CD4-positive, alpha-beta T cell treated with Interleukin-10 for 1 hour (primary cell): ENCODE data around the gene EPO.
"Not testable (repeated sequence)": the region's sequence is repeated elsewhere in the genome, so short reads cannot be mapped to it uniquely, and the experiment has no call there.

Experiments used
- DNase-seq: peaks from one replicate; pipeline ENCODE4 v3.0.0-alpha.2; 2020

The EPO gene

DNA sequence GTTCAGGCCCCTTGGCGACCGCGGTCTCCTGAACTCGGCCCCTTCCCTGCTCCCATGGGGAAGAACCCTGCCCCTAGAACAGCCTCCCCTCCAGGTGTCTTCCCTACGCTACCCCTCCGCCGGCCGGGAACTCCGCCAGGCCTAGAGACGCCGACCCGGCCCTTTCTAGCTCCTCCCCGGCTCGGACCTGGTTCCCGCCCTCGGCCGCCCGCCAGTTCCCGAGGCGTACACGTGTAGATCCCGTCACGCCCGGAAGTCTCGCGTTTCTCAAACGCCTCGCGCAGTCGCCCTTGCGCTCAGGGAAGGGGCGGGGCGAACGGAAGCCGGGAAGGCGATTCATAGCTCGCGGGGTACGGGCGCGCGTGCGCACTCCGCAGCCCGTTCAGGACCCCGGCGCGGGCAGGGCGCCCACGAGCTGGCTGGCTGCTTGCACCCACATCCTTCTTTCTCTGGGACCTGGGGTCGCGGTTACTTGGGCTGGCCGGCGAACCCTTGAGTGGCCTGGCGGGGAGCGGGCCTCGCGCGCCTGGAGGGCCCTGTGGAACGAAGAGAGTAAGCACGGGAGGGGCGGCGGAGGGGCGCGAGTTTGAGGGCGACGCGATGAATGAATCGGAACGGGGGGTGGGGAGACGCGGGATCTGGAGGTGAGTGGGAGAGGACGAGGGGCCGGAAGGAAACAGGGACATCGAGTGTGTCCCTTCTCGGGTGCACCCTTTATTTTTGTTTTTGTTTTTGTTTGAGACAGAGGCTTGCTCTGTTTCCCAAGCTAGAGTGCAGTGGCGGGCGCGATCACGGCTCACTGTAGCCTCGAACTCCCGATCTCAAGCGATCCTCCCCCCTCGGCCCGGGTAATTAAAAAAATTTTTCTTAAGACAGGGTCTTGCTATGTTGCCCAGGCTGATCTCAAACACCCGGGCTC is 14.3 kb upstream of the EPO start, which contains the start of gene POP7:
Gene POP7 (plus strand): TSS at position 369 of the 919 bp plus-strand sequence. CDS start 710 bp downstream, outside the sequence.
- DNase-seq: peak; percentile 98

DNA sequence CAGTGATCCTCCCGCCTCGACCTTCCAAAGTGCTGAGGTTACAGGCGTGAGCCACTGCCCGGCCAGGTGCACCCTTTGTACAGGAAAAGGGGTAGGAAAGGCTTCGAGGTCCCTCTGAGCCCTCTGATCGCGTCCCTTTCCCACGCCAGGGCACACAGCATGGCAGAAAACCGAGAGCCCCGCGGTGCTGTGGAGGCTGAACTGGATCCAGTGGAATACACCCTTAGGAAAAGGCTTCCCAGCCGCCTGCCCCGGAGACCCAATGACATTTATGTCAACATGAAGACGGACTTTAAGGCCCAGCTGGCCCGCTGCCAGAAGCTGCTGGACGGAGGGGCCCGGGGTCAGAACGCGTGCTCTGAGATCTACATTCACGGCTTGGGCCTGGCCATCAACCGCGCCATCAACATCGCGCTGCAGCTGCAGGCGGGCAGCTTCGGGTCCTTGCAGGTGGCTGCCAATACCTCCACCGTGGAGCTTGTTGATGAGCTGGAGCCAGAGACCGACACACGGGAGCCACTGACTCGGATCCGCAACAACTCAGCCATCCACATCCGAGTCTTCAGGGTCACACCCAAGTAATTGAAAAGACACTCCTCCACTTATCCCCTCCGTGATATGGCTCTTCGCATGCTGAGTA is 13.5 kb upstream of the EPO start:
- DNase-seq: no peak

DNA sequence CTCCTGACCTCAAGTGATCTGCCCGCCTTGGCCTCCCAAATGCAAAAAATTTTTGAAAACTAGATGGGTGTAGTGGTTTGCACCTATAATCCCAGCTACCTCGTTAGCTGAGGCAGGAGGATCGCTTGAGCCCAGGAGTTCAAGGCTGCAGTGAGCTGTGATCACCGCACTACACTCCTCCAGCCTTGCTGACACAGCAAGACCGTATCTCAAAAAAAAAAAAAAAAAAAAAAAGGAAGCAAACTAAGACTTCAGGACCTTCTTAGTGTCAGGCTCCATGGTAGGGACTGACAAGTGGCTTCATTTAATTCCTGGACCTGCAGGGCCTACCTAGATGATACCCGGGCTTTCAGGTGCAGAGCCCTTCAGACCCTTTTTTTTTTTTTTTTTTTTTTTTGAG is 11.9 kb upstream of the EPO start:
- no peak for DNase-seq

DNA sequence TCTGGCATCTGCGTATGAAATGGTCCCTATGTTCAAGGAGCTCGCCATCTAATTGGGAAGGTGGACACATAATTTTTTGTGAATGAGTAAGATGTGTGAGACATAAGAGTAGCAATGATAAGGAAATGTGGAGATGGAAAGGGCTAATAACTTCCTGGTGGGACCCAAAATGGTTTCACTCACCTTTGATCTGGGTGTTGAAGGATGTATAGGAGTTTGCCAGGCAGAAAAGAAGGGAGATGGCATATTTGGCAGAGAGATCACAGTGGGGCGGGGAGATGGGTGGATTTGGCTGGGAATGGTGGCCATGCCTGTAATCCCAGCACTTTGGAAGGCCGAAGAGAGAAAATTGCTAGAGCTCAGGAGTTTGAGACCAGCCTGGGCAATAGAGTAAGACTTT is 9.8 kb upstream of the EPO start:
- DNase-seq: no peak

DNA sequence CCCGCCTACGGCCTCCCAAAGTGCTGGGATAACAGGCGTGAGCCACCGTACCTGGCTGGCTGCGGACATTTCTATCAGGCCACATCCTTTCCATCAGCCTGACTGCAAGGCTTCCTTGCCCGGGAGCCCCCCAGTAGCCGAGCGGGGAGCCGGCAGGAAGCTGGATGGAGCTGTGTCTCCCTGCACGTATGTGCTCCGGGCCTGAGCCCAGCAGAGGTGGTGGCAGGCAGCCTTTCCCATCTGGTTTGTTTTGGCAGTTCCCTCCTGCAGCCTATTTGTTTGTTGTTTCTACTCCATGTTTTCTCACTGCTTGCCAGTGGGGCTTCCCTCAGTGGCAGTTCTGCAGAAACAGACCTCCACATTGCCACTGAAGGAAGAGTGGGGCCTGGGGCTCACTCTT is 8.9 kb upstream of the EPO start:
- no peak for DNase-seq

DNA sequence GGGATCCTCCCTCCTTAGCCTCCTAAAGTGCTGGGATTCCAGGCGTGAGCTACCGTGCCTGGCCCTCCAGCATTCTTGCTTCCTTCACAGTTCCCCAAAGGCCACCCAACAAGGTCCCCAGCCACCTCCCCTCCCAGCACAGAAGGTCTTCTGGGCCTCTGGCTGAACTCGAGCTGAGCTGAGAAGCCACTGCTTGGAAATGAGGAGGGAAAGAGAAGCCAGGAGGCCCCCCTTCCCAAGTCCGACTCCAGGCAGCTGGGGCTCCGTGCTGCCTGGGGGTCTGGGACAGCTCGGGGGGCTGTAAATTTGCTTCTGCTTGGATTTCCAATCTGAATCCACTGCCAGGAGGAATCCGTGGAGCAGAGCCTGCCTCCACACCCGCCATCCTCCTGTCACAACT is 5.5 kb upstream of the EPO start:
- DNase-seq: no peak

DNA sequence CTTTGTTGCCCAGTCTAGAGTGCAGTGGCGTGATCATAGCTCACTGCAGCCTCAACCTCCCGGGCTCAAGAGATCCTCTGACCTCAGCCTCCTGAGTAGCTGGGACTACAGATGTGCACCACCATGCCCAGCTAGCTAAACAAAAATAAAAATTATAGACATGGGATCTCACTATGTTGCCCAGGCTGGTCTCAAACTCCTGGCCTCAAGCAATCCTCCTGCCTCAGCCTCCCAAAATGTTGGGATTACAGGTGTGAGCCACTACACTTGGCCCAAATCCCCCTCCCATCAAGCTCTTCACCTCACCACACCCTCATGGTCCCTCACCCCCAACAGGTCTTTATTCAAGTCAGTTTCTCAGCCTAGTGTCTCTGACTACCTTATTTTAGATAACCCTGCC is 3.2 kb upstream of the EPO start:
- not testable (repeated sequence) for DNase-seq

DNA sequence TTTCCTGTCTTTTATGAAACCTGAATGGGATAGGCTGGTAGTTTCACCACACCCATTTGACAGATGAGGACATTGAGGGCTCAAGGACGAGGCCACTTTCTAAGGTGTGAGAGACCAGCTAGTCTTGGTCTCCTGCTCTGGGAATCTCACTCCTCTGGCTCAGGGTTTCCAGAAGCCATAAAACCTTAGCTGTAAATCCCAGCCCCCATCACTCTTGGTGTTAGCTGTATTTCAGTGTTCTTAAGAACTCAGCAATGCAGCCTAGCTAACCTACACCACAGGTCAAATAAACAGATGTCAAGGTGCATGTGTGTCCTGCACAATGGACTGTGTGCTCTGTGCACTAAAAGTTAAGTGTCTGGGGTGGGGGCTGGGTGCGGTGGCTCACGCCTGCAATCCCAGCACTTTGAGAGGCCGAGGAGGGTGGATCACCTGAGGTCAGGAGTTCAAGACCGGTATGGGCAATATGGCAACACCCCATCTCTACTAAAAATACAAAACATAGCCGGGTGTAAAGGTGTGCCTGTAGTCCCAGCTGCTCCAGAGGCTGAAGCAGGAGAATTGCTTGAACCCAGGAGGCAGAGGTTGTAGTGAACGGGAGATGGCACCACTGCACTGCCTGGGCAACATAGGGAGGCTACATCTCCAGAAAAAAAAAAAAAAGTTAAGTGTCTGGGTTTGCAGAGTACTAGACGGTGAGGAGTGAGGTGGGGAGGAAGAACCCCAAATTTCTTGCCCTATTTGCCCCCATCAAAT is 567 bp upstream of the EPO start:
- no peak for DNase-seq

DNA sequence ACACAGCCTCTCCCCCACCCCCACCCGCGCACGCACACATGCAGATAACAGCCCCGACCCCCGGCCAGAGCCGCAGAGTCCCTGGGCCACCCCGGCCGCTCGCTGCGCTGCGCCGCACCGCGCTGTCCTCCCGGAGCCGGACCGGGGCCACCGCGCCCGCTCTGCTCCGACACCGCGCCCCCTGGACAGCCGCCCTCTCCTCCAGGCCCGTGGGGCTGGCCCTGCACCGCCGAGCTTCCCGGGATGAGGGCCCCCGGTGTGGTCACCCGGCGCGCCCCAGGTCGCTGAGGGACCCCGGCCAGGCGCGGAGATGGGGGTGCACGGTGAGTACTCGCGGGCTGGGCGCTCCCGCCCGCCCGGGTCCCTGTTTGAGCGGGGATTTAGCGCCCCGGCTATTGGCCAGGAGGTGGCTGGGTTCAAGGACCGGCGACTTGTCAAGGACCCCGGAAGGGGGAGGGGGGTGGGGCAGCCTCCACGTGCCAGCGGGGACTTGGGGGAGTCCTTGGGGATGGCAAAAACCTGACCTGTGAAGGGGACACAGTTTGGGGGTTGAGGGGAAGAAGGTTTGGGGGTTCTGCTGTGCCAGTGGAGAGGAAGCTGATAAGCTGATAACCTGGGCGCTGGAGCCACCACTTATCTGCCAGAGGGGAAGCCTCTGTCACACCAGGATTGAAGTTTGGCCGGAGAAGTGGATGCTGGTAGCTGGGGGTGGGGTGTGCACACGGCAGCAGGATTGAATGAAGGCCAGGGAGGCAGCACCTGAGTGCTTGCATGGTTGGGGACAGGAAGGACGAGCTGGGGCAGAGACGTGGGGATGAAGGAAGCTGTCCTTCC is 620 bp downstream of the EPO start:
- no peak for DNase-seq

DNA sequence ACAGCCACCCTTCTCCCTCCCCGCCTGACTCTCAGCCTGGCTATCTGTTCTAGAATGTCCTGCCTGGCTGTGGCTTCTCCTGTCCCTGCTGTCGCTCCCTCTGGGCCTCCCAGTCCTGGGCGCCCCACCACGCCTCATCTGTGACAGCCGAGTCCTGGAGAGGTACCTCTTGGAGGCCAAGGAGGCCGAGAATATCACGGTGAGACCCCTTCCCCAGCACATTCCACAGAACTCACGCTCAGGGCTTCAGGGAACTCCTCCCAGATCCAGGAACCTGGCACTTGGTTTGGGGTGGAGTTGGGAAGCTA is 1.2 kb downstream of the EPO start:
- no peak for DNase-seq

DNA sequence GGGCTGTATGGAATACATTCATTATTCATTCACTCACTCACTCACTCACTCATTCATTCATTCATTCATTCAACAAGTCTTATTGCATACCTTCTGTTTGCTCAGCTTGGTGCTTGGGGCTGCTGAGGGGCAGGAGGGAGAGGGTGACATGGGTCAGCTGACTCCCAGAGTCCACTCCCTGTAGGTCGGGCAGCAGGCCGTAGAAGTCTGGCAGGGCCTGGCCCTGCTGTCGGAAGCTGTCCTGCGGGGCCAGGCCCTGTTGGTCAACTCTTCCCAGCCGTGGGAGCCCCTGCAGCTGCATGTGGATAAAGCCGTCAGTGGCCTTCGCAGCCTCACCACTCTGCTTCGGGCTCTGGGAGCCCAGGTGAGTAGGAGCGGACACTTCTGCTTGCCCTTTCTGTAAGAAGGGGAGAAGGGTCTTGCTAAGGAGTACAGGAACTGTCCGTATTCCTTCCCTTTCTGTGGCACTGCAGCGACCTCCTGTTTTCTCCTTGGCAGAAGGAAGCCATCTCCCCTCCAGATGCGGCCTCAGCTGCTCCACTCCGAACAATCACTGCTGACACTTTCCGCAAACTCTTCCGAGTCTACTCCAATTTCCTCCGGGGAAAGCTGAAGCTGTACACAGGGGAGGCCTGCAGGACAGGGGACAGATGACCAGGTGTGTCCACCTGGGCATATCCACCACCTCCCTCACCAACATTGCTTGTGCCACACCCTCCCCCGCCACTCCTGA is 2.4 kb downstream of the EPO start:
- no peak for DNase-seq

DNA sequence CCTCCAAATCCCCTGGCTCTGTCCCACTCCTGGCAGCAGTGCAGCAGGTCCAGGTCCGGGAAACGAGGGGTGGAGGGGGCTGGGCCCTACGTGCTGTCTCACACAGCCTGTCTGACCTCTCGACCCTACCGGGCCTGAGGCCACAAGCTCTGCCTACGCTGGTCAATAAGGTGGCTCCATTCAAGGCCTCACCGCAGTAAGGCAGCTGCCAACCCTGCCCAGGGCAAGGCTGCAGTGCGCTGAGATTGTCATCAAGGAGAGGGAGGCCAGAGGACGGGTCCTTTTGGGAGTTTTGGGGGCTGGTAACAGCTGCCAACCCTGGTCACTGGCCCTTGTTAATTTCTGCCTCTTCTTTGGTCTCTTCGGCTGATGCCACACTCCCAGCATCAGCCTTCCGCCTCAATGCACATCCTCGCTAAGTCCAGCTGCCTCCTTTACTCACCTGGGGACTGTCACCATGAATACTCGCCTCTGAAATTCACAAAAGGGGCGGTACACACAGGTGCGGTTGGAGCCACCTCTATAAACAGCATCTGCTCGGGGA is 3.5 kb downstream of the EPO start:
- DNase-seq: no peak

DNA sequence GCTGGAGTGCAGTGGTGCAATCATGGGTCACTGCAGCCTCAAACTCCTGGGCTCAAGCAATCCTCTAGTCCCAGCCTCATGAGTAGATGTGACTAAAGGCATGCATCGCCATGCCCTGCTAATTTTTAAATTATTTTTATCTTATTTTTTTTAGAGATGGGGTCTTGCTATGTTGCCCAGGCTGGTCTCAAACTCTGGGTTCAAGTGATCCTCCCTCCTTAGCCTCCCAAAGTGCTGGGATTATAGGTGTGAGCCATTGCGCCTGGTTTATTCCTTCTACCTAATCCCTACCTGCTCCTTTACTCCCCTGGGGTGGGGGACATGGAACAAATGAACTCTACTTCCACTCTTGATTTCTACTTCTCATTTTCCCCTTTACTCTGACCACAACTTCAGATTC is 4.1 kb downstream of the EPO start:
- not testable (repeated sequence) for DNase-seq

DNA sequence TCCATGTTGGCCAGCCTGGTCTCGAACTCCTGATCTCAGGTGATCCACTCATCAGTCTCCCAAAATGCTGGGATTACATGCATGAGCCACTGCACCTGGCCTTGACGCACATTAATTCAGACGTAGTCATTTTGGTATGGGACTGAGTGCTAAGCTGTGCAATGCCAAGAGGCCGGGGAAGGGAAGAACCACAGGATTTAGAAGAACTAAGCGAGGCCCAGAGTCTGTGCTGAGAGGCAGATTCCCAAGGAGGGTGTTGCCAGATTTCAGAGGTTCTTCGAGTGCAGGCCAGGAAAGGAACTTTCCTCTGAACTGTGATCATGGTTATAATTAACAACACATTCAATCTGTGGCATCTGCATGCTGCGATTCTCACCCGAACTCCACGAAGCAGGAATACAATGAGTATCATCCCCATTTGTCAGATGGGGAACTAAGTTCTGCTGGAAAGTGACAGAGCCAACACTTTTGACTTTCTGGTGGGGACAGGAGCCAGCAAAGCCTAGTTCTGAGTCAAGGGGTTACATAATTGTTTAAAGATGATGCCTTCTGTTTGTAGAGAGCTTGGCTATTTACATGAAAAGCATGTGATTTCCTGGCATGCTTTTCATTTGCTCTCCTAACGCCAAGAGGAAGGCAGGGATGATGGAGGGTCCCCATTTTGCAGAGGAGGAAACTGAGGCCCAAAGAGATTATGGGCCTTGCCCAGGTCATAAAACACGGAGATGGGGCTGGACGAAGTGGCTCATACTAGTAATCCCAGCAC is 6.9 kb downstream of the EPO start:
- DNase-seq: no peak

DNA sequence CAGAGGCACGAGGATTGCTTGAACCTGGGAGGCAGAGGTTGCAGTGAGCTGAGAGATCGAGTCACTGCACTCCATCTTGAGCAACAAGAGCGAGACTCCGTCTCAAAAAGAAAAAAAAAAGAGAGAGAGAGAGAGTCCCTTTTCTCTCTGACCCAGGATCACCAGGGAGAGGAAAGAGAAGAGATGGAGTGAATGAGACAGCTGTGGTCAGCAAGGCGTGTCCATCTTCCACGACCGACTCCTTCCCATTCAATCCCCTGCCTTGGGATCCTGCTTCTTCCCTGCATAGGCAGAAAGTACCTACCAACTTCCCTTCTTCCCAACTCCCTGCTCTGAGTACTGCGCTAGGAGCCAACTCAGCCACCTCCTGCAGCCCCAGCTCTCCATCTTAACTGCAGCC is 7.9 kb downstream of the EPO start:
- DNase-seq: no peak

DNA sequence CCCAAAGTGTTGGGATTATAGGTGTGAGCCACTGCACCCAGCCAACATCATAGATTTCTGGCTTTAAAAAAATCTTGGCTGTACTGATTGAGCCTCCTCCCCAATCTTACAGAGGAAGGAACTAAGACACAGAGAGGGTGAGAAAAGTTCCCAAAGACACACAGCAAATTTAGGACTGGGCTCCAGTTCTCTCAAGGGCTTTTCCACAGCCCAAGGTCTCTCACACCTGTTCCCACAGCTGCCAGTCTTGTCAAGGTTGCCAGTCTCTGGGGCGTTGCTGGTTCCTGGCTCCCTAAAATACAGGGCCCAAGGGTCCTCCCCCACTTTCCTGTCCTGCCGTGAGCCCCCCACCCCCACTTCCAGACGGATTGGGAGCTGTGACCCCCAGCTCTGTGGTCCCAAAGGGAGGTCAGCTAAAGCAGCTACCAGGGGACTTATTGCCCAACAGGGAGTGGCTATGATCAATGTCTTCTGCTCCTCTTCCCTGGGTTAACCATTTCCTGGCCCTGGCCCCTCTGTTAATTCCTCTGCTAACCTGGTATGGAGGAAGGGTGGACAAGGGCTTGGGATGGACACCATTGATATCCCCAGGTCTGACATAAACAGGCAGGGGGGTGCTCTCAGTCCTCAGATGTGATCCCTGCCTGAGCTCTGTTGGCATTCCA is 10.0 kb downstream of the EPO start:
- DNase-seq: no peak

DNA sequence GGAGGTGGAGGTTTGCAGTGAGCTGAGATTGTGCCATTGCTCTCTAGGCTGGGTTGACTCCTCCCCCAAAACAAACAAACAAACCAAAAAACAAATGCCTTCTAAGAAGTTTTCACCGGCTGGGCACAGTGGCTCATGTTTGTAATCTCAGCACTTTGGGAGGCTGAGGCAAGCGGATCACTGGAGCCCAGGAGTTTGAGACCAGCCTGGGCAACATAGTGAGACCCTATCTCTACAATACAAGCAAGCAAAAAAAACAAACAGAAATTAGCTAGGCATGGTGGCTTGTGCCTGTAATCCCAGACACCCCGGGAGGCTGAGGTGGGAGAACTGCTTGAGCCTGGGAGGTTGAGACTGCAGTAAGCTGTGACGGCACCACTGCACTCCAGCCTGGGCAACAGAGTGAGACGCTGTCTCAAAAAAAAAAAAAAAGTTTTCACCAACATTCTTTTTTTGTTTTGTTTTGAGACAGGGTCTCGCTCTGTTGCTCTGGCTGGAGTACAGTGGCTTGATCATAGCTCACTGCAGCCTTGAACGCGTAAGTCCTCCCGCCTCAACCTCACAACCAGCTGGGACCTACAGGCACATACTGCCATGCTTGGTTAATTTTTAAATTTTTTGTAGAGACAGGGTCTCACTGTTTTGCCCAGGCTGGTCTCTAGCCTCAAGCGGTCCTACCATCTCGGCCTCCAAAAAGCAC is 11.8 kb downstream of the EPO start:
- no peak for DNase-seq

DNA sequence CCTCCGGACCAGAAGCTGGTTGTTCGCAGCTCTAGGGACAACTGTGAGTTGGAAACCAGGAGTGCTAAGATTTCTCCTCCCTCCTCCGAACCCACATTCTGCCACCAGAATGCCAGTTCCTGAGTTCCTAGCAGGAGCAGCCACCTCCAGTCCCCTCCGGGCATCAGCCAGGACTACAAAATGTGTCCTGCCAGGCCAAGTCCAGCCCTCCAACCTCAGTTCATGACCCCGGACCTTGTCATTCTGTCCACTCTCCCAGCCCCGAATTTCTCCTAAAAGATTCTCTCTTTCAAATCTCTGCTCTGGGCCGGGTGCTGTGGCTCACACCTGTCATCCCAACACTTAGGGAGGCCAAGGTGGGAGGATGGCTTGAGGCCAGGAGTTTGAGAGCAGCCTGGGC is 15.5 kb downstream of the EPO start:
- no peak for DNase-seq

DNA sequence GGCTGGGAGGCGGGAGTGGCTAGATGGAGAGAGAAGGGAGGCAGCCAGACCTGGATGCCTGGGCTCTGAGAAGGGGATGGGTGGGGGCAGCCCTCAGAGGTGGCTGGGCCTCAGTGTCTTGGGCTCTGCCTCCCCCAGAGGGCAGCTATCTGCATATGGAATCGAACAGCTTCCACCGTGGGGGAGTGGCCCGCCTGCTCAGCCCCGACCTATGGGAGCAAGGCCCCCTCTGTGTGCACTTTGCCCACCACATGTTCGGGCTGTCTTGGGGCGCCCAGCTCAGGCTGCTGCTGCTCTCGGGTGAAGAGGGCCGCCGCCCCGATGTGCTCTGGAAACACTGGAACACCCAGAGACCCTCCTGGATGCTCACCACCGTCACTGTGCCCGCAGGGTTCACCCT is 16.4 kb downstream of the EPO start:
- DNase-seq: no peak

DNA sequence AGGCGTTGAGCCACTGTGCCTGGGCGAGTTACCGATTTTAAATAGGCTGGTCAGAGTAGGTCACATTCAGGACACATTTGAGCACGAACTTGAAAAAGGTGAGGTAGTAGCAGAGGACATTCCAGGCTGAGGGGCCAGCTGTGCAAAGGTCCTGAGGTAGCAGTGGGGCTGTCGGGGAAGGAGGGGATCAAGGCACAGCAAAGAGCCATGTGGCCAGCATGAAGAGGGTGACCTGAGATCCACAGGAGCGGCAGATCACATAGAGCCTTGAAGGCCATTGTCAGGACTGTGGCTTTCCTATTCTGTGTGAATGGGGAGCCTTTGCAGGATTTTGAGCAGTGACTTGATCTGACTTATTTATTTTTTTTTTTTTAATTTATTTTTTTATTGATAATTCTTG is 19.7 kb downstream of the EPO start:
- DNase-seq: no peak
